Prostate gland (tissue), 2 donors: ENCODE results near the gene NUMB. TPM values are rescaled to one million over a fixed set of nuclear protein-coding genes. Genes with fewer than 3 reads are reported as not detected.
A peak's percentile ranks its signal among the peaks of the same experiment; 100 is the strongest.

Source experiments
- DNase-seq: peaks from one replicate; pipeline ENCODE4 v3.0.0-alpha.2; 2019; ENCODE audit warnings: low spot score
- H3K27ac ChIP-seq, 2 donors: fragments of 200-600 bp; sonication (generic); 2 replicates each; pipeline ENCODE4 v1.5.1; 2017 to 2019
- H3K27me3 ChIP-seq: fragments of 200-600 bp; sonication (generic); replicated peaks from 2 replicates; pipeline ENCODE4 v1.5.1; 2019; ENCODE audit not compliant: insufficient read depth
- H3K36me3 ChIP-seq, 2 donors: fragments of 200-600 bp; sonication (generic); 1 replicate in 1 of 2; 2 replicates in 1 of 2; pipeline versions ENCODE4 v1.5.1 to v1.8.1; 2017 to 2019
- H3K4me1 ChIP-seq: fragments of 200-600 bp; sonication (generic); replicated peaks from 2 replicates; pipeline ENCODE4 v1.5.1; 2019
- H3K4me3 ChIP-seq, 2 donors: fragments of 200-600 bp; sonication (generic); 2 replicates each; pipeline ENCODE4 v1.5.1; 2017 to 2019
- H3K9me3 ChIP-seq: fragments of 200-600 bp; sonication (generic); 2 replicates; pipeline ENCODE4 v1.5.1; 2017
- CTCF ChIP-seq, 4 experiments: fragments of 200-600 bp in 2 of 4; fragments of 450-650 bp in 2 of 4; sonication (generic) in 2 of 4; IDR thresholded peaks; 1 replicate in 3 of 4; 2 replicates in 1 of 4; pipeline ENCODE4 v1.5.1; 2016 to 2019; ENCODE audit warnings: antibody characterized with exemption in 4 of 4, mild to moderate bottlenecking in 2 of 4, moderate library complexity in 2 of 4
- POLR2A ChIP-seq: fragments of 450-650 bp; IDR thresholded peaks from one replicate; pipeline ENCODE4 v1.6.1; 2016; ENCODE audit warnings: antibody characterized with exemption, mild to moderate bottlenecking
- POLR2AphosphoS5 ChIP-seq: sonication (generic); formaldehyde crosslinking; IDR thresholded peaks from one replicate; pipeline ENCODE4 v1.6.1; 2017; ENCODE audit warnings: antibody characterized with exemption
- WGBS: methylation state at CpG from one replicate; pipeline ENCODE4 v1.1.5; 2018; 5-methylcytosine and 5-hydroxymethylcytosine counted together
- intact Hi-C: fragments of 100-400 bp; cut with DNase I; formaldehyde crosslinking; loops from one replicate; pipeline ENCODE4 v1.14.2; 2022
- total RNA-seq, 2 donors: library from RNA; depleted of rRNA; stranded (reverse); fragments of >200 nt; gene quantifications; one replicate each; pipeline ENCODE4 v1.1.0, GENCODE V29; 2016

The NUMB gene
- total RNA-seq, 2 donors from 2014 or later: 38.4 to 57.8 TPM

- H3K4me3 ChIP-seq: peak overlapping the region; percentile 34 to 46
- peaks cover 11% of the 10 kb centered on the region for H3K4me1 ChIP-seq
- intact Hi-C loops: no loop called here
- no peaks in the 10 kb centered on the region for H3K36me3 ChIP-seq
- TF ChIP-seq POLR2A (no peak), CTCF (IDR thresholded peaks at IDR 0.05) (no peak), POLR2AphosphoS5 (peak; percentile 74)
- H3K27ac ChIP-seq: peak overlapping the region; percentile 52 to 62
- H3K27me3 ChIP-seq: no peaks in the 10 kb centered on the region
- no peaks in the 10 kb centered on the region for H3K9me3 ChIP-seq
- 22% methylated on average over 10 of the region's 10 CpGs for WGBS
- peak; percentile 51 for DNase-seq
Observed at GRCh38 chr14:73238424-73238852, 219.9 kb downstream of the NUMB start.

- Histone ChIP-seq H3K27me3 (no peaks in the 10 kb centered on the region), H3K9me3 (no peaks in the 10 kb centered on the region), H3K27ac (peak overlapping the region; percentile 52 to 62), H3K4me1 (peaks cover 11% of the 10 kb centered on the region), H3K4me3 (peak overlapping the region; percentile 34 to 46), H3K36me3 (no peaks in the 10 kb centered on the region)
- WGBS: 3% methylated on average over 47 of the region's 73 CpGs
- intact Hi-C loops: no loop called here
- no peak for DNase-seq
- TF ChIP-seq CTCF (IDR thresholded peaks at IDR 0.05) (no peak), POLR2AphosphoS5 (no peak), POLR2A (no peak)
Observed at GRCh38 chr14:73237786-73238423, 220.4 kb downstream of the NUMB start.

- no peaks in the 10 kb centered on the region for H3K27me3 ChIP-seq
Observed at GRCh38 chr14:73237219-73237785, 221.0 kb downstream of the NUMB start, which contains the start of gene PAPLN. TSS of gene PAPLN (plus strand) at chr14:73237506. CDS start at chr14:73239779, 2,273 bp downstream.

GRCh38 chr14:73236752-73237218, 221.6 kb downstream of the NUMB start:
- Histone ChIP-seq H3K4me3 (no peak overlapping the region), H3K9me3 (no peaks in the 10 kb centered on the region), H3K36me3 (no peaks in the 10 kb centered on the region), H3K27me3 (no peaks in the 10 kb centered on the region), H3K27ac (no peak overlapping the region), H3K4me1 (peaks cover 11% of the 10 kb centered on the region)
- WGBS: 86% methylated on average over 6 of the region's 7 CpGs
- intact Hi-C loops: no loop called here
- no peak for TF ChIP-seq CTCF (IDR thresholded peaks at IDR 0.05)
- no peak for TF ChIP-seq POLR2AphosphoS5
- TF ChIP-seq POLR2A: no peak
- no peak for DNase-seq

More at GRCh38 chr14:73237219-73237785, 221.0 kb downstream of the NUMB start, which contains the start of gene PAPLN:
- H3K36me3 ChIP-seq: no peaks in the 10 kb centered on the region
- peak within 1 kb of the TSS; percentile 34 to 46 for H3K4me3 ChIP-seq
- WGBS: 6% methylated on average over 48 of the region's 48 CpGs
- peaks cover 11% of the 10 kb centered on the region for H3K4me1 ChIP-seq
- TF ChIP-seq POLR2A (no peak), POLR2AphosphoS5 (no peak), CTCF (IDR thresholded peaks at IDR 0.05) (no peak)
- peak within 1 kb of the TSS; percentile 52 to 62 for H3K27ac ChIP-seq
- no peak for DNase-seq
- intact Hi-C loops: no loop called here
- H3K9me3 ChIP-seq: no peaks in the 10 kb centered on the region
